GM18907 (cell line): ENCODE data around the gene STK38L.
A peak's percentile ranks its signal among the peaks of the same experiment; 100 is the strongest.

Source experiments
- ATAC-seq: cut with Tn5 transposase; IDR thresholded peaks from one replicate; pipeline ENCODE4 v1.9.1; 2021; ENCODE audit warnings: mild to moderate bottlenecking, moderate library complexity; ENCODE audit not compliant: unreplicated experiment

The STK38L gene

GRCh38 chr12:27243804-27244688 is at the start of gene STK38L:
Gene STK38L, plus strand, starts transcription at chr12:27244286. Its CDS starts 53,435 bp downstream, at chr12:27297721.
- peak; percentile 95 for ATAC-seq

- no peak for ATAC-seq
These were observed 49.4 kb upstream of the STK38L start for GRCh38 chr12:27194644-27195043.

- no peak for ATAC-seq
These were observed 46.0 kb upstream of the STK38L start for GRCh38 chr12:27198036-27198435.

- no peak for ATAC-seq
These were observed 44.3 kb upstream of the STK38L start for GRCh38 chr12:27199638-27200300.

GRCh38 chr12:27201169-27201568 is 42.9 kb upstream of the STK38L start:
- no peak for ATAC-seq

- no peak for ATAC-seq
These were observed 37.1 kb upstream of the STK38L start for GRCh38 chr12:27206801-27207502.

- peak; percentile 90 for ATAC-seq
These were observed 36.3 kb upstream of the STK38L start for GRCh38 chr12:27207615-27208413.

- peak; percentile 30 for ATAC-seq
These were observed 35.7 kb upstream of the STK38L start for GRCh38 chr12:27208414-27208750.

- ATAC-seq = no peak
These were observed 34.7 kb upstream of the STK38L start for GRCh38 chr12:27209257-27209910.

- no peak for ATAC-seq
These were observed 33.9 kb upstream of the STK38L start for GRCh38 chr12:27210187-27210586.

GRCh38 chr12:27212861-27213260 is 31.2 kb upstream of the STK38L start:
- no peak for ATAC-seq

- no peak for ATAC-seq
These were observed 30.8 kb upstream of the STK38L start for GRCh38 chr12:27213304-27213703.

- ATAC-seq = no peak
These were observed 30.0 kb upstream of the STK38L start for GRCh38 chr12:27213830-27214787.

GRCh38 chr12:27217590-27217989 is 26.5 kb upstream of the STK38L start:
- ATAC-seq = no peak

- ATAC-seq = no peak
These were observed 24.4 kb upstream of the STK38L start for GRCh38 chr12:27219693-27220054.

- peak; percentile 66 for ATAC-seq
These were observed 23.8 kb upstream of the STK38L start for GRCh38 chr12:27220055-27220987.

GRCh38 chr12:27220988-27221345 is 23.1 kb upstream of the STK38L start:
- no peak for ATAC-seq
